Cardiac fibroblast (primary cell): ENCODE measurements around the gene STK40.

Source experiments
- DNase-seq, 2 donors: peaks; one replicate each; pipeline versions ENCODE4 v3.0.0 to v3.0.0-alpha.2; 2010; ENCODE audit warnings: low read depth in 2 of 2
- H3K4me3 ChIP-seq, 2 donors: replicated peaks in 1 of 2; 1 replicate in 1 of 2; 2 replicates in 1 of 2; pipeline ENCODE4 v1.5.1; 2011; ENCODE audit warnings: low read depth in 2 of 2, low read length in 2 of 2, mild to moderate bottlenecking in 2 of 2, moderate library complexity in 1 of 2
- CTCF ChIP-seq: IDR thresholded peaks from one replicate; pipeline ENCODE4 v1.5.1; 2011; ENCODE audit warnings: low read depth, mild to moderate bottlenecking, low read length, inconsistent platforms

STK40 gene

GRCh38 chr1:36385410-36386264, at the start of gene STK40:
TSS of gene STK40 (minus strand) at chr1:36385924. CDS start at chr1:36361332, 24,592 bp downstream.
- TF ChIP-seq CTCF: no peak
- peak within 1 kb of the TSS; percentile 88 to 93 for H3K4me3 ChIP-seq
- peak; percentile 99 to 100 for DNase-seq

GRCh38 chr1:36433102-36433501, 47.4 kb upstream of the STK40 start:
- no peak for DNase-seq
- no peak for TF ChIP-seq CTCF
- H3K4me3 ChIP-seq: no peak overlapping the region

- DNase-seq: no peak
- H3K4me3 ChIP-seq: no peak overlapping the region
- no peak for TF ChIP-seq CTCF
These were observed 46.9 kb upstream of the STK40 start for GRCh38 chr1:36432616-36433015.

GRCh38 chr1:36425791-36426190, 40.1 kb upstream of the STK40 start:
- H3K4me3 ChIP-seq: no peak overlapping the region
- TF ChIP-seq CTCF: no peak
- DNase-seq: no peak

GRCh38 chr1:36421649-36422048, 35.9 kb upstream of the STK40 start:
- no peak for TF ChIP-seq CTCF
- DNase-seq: no peak
- no peak overlapping the region for H3K4me3 ChIP-seq

- peak; percentile 88 for DNase-seq
- no peak overlapping the region for H3K4me3 ChIP-seq
- TF ChIP-seq CTCF: peak; percentile 95
These were observed 35.2 kb upstream of the STK40 start for GRCh38 chr1:36420836-36421317.
